Measurements from ENCODE around the gene LRRTM3.

Gene LRRTM3

DNA sequence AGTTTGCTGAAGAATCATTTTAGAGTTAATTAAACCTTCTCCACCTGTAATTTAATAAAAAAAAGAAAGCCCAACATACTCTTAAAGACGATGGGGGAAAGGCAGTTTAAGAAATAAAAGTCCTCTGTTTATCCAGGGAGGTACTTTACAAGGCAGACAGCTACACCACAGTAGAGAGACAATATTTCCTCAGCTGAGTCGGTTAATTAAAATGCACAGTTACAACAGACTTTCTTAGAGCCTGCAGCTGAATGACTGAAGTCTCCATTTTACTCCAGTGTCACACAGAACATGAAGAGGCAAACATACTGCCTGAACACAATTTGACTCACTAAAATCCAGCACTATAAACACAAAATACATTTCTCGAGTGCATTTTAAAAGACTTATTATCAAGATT, 15.1 kb downstream of the LRRTM3 start:
- FAIRE-seq = no peak

DNA sequence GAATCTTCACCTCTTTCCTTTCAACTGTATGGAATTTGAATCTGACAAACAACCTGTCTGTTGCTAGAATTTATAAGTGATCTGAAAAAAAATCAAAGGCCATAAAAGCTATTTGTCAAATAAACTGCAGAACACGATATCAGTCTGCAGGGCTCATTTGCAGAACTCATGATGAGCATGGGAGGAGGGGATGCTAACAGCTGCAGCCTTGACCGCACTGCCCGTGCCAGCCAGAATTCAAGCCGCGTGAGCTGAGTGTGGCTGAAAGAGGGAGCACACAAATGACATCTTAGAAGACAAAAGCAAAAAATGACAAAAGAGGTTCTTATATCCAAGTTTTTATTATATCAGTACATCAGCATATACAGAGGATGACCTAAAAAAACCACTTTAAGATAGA, 15.7 kb downstream of the LRRTM3 start:
- no peak for FAIRE-seq

DNA sequence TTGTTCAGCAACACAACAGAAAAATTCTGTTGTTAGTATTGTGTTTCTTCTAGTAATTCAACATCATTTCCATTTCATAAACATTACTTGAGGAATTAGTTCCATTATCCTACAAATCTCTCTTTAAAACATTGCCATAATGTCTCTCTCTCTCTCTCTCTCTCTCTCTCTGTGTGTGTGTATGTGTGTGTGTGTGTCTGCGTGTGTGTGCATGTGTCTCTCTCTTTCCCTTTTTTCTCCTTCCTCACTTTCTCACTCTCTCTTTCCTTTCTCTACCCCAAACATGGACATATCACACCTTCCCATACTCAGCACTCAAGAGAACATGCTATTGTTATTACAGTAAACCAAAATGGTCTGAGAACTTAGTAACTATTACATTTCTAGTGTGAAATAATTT, 16.6 kb downstream of the LRRTM3 start:
- FAIRE-seq = no peak

DNA sequence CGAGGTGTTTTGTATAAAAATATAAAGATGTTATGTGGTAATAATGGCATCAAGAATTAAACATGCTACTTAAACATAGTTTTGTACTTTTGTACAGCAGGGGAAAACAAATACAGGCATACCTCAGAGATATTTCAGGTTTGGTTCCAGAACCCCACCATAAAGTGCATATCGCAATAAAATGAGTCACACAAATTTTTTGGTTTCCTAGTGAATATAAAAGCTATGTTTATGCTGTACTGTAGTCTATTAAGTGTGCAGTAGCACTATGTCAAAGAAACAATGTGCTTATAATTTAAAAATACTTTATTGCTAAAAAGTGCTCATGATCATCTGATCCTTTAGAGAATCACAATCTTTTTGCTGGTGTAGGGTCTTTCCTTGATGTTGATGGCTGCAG, 17.8 kb downstream of the LRRTM3 start:
- no peak for FAIRE-seq

DNA sequence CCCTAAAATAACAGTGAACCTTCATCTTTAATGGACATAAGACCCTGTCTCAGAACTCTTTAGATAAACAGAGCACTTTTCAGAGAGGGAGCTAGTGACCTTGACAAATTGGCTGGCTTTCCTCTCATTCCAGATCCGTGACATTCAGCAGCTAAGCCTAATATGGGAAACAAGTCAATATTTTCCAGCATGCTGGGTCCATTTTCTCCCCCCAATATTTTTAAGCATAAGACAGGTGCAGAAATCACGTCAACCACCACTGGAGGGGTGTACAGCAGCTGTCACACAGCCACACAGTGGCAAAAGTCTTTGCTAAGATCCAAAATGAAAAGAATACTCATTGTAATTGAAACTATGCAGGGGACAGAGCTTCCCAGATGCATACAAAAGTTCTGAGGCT, 26.1 kb downstream of the LRRTM3 start:
- no peak for FAIRE-seq

DNA sequence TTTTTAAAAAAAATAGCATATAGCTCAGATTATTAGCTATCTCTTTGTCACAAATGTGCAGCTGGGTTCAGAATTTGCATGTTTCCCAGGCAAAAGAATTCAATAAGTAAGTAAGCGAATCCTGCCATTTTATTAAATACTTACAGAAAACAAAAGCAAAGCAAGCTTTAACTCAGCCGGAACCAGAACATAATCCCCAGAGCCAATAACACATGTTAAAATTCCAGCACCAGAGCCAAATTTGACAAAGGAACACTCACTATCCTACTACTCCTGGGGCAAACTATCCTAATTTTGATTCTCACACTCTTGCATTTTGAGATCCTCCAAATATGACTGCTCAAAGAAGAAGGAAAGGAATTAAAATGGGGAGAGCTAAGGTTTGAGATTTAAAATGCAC, 32.6 kb downstream of the LRRTM3 start:
- FAIRE-seq = no peak

DNA sequence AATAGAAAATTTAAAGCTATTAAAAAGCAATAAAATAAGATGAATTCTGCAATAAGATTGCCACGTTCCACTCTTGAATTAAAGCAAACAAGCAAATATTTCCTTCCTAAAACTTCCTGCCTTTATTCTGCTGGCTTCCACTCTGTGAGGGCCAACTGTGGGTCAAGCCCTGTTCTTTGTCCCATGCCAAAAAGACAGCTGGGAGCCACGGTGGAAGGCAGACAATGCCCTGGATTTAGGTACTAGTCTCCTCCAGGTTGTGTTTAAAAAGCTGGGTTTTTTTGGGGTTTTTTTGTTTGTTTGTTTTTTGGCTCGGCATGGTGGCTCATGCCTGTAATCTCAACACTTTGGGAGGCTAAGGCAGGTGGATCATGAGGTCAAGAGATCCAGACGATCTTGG, 39.1 kb downstream of the LRRTM3 start:
- FAIRE-seq = no peak

DNA sequence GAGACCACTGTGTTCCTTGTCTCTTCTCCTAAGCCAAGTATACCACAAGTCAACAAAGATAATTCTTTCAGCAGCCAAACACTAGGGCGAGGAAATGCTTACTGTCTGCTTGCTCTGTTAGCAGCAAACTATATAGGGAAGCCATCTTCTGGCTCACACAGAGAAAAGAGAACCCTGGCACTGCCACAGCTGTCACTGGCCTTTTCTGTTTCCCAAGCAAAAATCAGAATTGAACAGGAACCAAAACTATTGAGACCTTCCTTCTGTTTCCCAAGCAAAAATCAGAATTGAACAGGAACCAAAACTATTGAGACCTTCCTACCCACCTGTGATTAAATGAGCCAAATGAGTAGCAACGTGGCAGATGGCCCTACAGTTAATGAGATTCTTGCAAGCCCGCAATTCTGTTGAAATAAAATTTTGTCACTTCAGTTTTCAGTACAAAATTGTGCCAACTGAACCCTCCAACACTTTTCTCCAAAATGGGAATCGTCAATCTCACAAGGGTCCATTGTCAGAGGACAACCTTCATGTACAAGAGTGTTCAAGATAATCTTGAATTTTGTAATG, 54.5 kb downstream of the LRRTM3 start:
- no peak for FAIRE-seq

DNA sequence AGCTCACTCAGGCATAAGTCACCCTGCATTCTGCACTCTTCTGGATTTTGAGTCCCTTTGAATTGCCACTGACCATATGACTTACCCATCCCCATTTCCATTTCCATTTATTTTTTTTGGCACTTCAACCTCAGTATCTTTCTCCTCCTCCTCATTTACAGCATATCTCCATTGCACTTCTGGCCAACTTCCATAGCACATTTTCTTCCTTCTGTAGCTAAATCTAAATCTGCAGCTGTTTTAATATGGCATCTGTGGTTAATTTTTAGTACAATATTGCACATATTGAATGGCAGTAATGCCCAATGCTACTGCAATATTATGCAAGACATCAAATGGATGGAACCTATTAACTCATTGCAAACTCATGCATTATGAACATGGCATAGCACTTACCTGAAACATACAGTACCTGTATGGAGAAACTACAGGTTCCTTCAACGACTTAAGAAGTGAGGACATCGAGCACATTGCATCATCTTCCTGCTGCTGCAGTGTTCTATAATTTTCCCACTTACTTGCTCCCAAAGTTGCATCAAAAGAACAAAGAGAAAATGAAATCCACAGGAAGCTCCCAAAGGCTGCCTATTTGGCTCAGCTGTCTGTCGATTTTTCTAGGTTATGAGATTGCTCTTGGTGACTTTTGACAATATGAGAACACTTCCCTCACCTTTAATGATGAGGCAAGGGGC, 55.7 kb downstream of the LRRTM3 start:
- FAIRE-seq = no peak

DNA sequence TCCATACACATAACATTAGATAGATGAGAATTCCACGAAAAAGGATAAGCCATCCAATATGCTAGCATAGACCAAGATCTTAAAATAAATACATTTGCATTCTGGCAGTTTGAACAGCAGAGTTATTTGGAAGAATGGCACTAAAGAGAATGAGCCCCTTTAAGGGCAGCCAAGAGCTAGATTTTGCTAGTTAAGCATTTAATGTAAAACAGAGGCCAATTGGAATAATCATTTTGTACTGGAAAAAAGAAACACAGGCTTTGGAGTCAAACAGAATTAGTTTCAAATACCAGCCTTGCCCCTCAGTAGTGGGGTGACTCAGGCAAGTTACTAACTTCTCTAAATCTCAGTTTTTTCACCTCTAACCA, 56.2 kb downstream of the LRRTM3 start:
- FAIRE-seq = no peak

DNA sequence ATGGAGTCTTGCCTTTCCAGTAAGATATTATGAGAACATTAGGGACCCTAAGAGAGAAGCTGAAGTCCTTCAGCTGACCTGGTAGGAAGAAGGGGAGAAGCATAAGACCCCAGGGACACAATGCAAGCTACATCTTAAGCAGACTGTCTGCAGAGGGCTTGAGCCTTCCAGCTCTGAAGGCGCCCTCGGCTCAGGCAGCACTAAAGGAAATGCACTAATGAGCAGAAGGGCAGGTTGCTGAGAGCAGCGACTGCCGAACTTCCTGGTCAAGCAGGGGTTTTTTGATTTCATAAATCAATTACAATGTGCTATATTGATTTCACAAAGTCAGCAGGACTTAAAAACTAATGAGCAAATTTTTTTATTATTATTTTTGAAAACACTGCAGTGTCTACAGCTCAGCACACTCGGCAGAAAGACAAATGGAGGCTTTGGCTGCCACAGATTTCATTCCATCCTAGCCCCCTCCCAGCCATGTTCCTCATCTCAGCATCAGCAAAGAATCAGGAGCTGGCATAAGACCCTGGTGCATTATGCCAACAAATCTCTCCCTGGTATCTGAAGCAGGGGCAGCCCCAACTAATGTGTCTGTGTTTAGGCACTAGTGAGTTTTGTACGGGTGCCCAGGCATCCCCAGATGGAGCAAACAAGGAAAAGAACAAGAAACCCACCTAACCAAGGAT, 57.1 kb downstream of the LRRTM3 start:
- no peak for FAIRE-seq

DNA sequence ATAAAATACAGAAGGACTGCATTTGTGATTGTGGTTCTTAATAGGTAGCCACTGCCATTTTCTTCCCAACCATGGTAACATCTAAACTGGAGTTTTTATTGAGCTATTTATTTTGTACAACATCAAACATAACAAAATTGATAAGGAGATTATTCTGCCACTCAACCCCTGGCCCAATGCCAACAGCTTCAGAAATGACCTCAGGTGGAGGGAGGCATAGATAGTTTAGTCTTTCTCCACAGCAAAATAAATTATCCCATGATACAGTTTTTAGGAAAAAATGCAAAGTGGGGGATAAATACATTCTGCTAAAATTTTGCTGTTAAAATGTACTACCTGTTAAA, 57.6 kb downstream of the LRRTM3 start:
- FAIRE-seq = no peak

DNA sequence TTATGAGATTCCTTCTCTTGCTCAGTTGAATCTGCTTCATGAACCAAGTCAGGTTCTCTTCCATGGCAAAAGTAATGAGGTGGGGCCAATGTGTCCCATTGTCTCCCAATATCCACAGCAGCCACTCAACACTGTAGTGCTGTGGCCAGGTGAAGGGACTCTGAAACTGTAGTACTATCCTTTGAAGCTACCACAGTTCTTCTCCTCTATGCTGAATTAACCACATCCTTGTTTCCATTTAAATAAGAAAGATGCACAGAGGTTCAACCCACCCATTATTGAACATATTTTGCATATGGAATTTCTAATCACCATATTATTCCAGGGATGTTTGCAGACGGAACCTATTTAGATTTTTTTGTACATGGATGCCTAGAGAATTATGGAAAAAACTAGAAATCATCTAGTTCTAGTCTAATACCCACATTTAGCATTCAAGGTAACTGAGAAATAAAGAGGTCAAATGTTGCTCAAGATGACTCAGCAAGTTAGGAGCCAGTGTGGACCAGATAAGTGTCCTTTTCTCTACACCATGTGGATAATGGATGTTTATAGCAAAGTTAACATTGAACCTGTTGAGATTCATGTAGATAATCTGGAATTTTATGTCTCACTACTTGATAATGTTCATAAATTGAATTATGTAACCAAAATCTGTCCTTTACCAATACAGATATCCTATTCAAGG, 64.5 kb downstream of the LRRTM3 start:
- FAIRE-seq = no peak

DNA sequence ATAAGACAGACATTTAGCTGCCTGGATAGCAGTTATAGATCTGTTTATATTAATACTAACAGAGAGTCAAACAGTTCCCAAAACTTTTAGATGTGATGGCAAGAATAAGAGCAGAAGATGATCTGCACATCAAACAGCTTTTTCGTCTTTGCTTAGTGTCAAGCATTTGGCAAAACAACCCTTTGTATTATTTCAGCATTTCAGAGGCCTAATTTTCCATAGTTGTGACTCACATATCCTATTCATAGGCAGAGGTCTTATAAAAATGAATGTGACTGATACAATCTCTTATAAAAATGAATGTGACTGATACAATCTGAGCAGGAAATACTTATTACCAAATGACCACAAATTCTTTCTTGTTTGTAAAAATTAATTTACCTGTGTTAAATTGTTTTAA, 71.2 kb downstream of the LRRTM3 start:
- FAIRE-seq = no peak

DNA sequence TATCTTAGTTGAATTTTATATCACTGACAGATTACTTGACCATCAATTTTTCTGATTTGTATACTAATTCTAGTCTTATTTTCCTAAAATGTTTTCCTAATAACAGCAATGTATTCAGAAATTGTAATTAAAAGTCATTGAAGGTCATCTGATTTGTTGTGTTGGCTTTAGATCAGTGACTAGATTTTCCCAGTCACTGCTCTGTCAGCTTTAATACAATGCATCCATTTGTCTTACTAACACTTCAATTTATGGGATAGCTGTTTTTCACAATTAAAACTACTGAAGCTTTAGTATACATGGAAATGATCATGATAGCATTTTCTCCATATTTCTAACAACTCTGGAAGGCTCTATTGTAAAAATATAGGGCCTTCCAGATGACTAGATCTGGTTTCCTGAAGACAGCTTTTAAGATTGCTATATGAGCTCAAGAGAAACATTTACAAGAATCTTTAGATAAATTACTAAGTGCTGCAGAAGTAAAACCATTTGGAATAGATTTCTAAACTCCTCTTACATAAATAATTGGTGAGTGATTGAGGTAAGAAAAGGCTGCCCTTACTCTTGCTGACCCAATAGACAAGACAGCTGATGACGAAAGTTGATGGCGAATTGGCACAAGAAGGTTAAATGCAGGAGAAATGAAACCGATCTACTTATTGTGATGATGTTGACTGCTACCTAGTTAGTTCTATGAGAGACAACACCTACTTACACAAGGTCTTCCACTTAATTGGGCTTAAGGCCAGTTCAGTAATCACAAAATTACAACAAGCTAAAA, 74.1 kb downstream of the LRRTM3 start:
- FAIRE-seq = no peak

DNA sequence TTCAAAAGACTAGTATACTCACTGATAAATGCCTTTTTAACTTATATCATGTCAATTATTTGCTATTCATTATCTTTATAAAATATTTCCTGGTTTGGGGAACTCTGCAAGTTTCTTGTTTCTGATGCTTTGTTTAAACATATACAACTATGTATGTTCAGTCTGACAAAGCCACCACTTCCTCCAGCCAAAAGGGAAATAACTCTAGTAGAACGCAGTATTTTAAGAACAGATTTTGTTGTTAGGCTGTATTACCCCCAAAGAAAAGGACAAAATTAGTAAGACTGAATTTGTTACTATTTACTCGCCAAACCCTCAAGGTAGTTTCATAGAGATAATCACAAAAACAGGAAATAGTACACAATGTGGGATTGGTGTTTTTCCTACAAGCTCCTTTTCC, 78.9 kb downstream of the LRRTM3 start:
- FAIRE-seq = no peak

DNA sequence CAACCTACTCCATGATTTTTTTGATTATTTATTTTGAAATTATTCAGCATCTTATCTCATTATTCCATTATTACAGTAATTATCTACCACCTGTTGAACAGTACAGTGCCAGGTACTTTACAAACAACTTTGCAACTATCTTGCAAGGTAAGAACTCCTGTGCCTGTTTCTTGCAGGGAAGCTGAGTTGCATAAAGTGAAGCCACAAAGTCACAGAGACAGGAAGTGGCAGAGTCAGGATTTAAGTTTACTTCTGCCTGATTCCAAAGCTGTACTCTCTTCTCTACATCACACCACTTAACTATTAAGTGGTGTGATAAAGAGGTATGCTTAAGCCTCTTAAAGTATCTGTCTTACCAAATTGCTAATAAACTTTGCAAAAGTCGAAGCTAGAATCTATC, 80.1 kb downstream of the LRRTM3 start:
- FAIRE-seq = no peak

DNA sequence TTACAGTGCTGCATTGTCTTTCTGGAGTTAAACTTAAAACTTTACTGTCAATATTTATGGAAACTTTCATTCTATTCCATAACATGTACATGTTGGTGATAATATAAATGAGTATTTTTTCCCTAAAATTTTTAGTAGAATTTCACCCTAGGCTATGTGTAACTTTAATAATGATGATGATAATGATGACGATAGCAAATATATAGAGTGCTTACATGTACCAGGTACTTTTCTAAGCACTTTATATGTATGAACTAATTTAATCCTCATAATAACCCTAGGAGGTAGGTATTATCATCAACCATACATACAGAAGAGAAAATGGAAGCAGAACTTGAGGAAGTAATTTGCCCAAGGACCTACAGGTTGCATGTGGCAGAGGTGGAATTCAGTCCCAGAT, 85.6 kb downstream of the LRRTM3 start:
- no peak for FAIRE-seq

DNA sequence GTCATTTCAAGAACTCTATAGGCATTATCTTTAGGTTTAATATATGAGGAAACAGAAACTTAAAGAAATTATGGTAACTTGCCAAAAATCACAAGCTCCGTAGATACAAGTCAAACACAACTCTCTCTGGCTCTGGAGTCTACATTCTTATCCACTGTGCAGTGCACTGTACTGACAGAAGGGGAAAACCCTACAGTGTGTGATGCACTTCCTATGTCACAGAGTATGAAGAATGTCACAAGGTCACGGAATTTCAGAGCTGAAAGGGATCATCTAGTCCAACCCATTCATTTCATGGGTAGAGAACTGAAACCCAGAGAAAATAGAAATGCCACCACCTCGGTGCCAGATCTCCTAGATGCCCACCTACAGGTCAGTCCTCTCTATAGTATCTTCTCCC, 86.1 kb downstream of the LRRTM3 start:
- no peak for FAIRE-seq

DNA sequence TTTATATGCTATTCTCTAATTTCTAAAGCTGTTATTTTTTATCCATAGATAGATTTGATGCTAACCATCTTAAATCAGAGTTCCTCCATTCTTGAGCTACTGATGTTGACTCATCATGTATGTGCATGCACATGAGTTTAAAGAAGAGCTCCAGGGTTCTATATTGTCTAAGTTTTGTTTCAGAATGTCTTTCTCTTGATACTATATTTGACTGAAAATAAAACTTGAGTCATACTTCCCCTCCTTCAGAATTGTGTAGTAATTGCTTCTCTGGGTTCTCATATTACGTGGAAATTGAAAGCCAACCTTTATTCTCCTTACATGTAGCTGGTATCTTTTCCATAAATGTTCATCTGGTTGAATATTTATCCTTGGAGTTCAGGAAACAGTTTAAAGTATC, 89.4 kb downstream of the LRRTM3 start:
- FAIRE-seq = no peak

DNA sequence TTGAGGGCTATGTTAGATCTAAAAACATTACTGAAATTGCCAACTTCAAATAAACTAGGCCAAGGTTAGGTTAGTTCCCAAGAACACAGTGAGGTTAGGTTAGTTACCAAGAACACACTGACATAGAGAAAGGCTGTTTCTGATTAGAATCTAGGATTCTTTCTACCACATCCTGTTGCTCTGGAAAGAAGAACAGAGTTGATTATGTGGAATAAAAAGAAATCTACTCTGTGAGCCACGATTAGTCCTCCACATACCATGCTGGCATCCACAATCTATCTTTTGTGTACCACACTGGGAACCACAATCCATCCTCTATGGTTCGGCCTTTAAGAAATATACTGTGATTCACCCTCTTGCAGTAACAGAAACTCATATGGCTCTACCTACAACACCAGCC, 91.4 kb downstream of the LRRTM3 start:
- no peak for FAIRE-seq

DNA sequence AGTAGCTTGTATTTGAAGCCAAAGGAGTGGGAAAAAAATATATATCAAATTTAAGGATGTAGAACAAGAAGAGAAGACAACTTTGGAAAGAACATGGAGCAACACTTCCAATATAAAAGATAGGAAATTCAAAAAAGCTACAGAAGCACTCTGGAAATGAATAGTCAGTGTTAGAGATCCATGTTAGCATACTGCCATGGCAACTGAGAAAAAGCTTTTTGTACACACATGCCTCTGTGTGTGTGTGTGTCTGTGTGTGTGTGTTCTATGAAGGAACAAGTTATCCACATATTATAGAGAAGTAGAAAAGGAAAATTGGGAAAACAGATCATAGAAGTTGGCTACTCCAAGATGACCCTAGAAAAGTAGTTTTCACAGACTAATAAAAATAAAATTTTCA, 96.3 kb downstream of the LRRTM3 start:
- no peak for FAIRE-seq

DNA sequence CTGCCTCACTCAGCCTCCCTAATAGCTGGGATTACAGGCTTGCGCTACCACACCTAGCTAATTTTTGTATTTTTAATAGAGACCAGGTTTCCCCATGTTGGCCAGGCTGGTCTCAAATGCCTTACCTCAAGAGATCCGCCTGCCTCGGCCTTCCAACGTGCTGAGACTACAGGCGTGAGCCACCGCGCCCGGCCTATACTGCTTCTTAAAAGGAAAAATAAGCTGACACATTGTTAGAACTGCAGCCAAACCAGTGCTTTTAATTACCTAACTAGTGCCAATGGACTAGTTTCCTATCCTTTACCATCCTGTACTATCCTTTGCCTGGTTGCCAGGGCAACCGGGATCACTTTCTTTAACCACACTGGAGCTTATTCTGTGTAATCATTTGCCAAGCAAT, 108.0 kb downstream of the LRRTM3 start:
- FAIRE-seq = no peak

DNA sequence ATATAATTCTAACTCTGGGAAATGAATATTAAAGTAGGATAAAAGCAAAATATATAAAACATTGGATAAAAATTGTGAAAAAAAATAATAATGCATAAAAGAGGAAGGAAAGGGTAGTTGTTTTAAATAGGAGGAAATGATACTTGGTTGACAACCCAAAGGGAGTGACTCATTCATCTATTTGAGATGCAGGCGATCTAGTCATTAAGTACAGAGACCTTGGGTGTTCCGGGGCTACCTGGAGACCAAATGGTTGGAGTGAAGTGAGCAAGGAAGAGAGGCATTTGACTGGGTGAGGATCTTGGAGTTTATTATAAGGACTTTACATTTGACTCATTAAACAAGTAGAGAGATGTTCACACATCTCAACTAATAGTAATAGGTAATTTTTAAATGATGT, 111.0 kb downstream of the LRRTM3 start:
- FAIRE-seq = no peak
